Stimulated activated CD8-positive, alpha-beta memory T cell treated with anti-CD3 and anti-CD28 coated beads, Interleukin-12 subunit alpha, Interleukin-12 subunit beta, amount 100 ng/mL, for 1 hour (primary cell): ENCODE data around the gene FLII.

Source experiments
- DNase-seq: peaks from one replicate; pipeline ENCODE4 v3.0.0-alpha.2; 2020; ENCODE audit warnings: low read depth

The FLII gene

GRCh38 chr17:18260332-18261145, 2.0 kb upstream of the FLII start, which contains the start of gene MIEF2:
MIEF2 (plus strand) TSS chr17:18260662; CDS start chr17:18262721, 2,059 bp downstream.
- peak; percentile 87 for DNase-seq

GRCh38 chr17:18259621-18260331, 1.2 kb upstream of the FLII start:
- no peak for DNase-seq

GRCh38 chr17:18257982-18258355, 569 bp downstream of the FLII start:
- peak; percentile 16 for DNase-seq

- no peak for DNase-seq
Measured at GRCh38 chr17:18257268-18257981, 1.1 kb downstream of the FLII start.

GRCh38 chr17:18256776-18257175, 1.8 kb downstream of the FLII start:
- DNase-seq: no peak

- DNase-seq: no peak
Measured at GRCh38 chr17:18256351-18256750, 2.2 kb downstream of the FLII start.

GRCh38 chr17:18254888-18255649, 3.5 kb downstream of the FLII start:
- DNase-seq: no peak

- no peak for DNase-seq
Measured at GRCh38 chr17:18253947-18254821, 4.4 kb downstream of the FLII start.

- no peak for DNase-seq
Measured at GRCh38 chr17:18253187-18253884, 5.2 kb downstream of the FLII start.

GRCh38 chr17:18252160-18252559, 6.4 kb downstream of the FLII start:
- no peak for DNase-seq

- no peak for DNase-seq
Measured at GRCh38 chr17:18251204-18251603, 7.3 kb downstream of the FLII start.

GRCh38 chr17:18250708-18251107, 7.8 kb downstream of the FLII start:
- no peak for DNase-seq

- DNase-seq: no peak
Measured at GRCh38 chr17:18250259-18250658, 8.3 kb downstream of the FLII start.

- DNase-seq: no peak
Measured at GRCh38 chr17:18248811-18249210, 9.7 kb downstream of the FLII start.

- DNase-seq: peak; percentile 39
Measured at GRCh38 chr17:18248300-18248731, 10.2 kb downstream of the FLII start.

- DNase-seq: no peak
Measured at GRCh38 chr17:18247613-18248001, 10.9 kb downstream of the FLII start.

- no peak for DNase-seq
Measured at GRCh38 chr17:18246880-18247612, 11.5 kb downstream of the FLII start.

GRCh38 chr17:18246109-18246725, 12.3 kb downstream of the FLII start:
- no peak for DNase-seq
